OCI-LY7 (cell line): Measurements from ENCODE around the gene KCMF1.

Experiments used
- EZH2phosphoT487 ChIP-seq: fragments of 200-600 bp; sonication (generic); IDR thresholded peaks from 2 replicates; pipeline ENCODE4 v1.6.1; 2018; ENCODE audit warnings: low read depth, borderline replicate concordance, mild to moderate bottlenecking, mixed run types, antibody characterized with exemption, low read length, moderate library complexity, mixed read lengths
- TF ChIP-seq, protein P1 (sequence below): fragments of 200-600 bp; sonication (generic); conservative IDR thresholded peaks from 2 replicates; pipeline ENCODE4 v1.5.1; 2014; ENCODE audit warnings: mild to moderate bottlenecking, antibody characterized with exemption, low read length, moderate library complexity, mixed read lengths

GRCh38 chr2:84953535-84953934, 17.4 kb upstream of the KCMF1 start:
- TF ChIP-seq, protein P1, sequence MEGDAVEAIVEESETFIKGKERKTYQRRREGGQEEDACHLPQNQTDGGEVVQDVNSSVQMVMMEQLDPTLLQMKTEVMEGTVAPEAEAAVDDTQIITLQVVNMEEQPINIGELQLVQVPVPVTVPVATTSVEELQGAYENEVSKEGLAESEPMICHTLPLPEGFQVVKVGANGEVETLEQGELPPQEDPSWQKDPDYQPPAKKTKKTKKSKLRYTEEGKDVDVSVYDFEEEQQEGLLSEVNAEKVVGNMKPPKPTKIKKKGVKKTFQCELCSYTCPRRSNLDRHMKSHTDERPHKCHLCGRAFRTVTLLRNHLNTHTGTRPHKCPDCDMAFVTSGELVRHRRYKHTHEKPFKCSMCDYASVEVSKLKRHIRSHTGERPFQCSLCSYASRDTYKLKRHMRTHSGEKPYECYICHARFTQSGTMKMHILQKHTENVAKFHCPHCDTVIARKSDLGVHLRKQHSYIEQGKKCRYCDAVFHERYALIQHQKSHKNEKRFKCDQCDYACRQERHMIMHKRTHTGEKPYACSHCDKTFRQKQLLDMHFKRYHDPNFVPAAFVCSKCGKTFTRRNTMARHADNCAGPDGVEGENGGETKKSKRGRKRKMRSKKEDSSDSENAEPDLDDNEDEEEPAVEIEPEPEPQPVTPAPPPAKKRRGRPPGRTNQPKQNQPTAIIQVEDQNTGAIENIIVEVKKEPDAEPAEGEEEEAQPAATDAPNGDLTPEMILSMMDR, result no peak
- no peak for TF ChIP-seq EZH2phosphoT487
